CD4-positive, alpha-beta T cell treated with Interleukin-15 for 4 hours (primary cell): ENCODE data around the gene KLHDC7B.
A peak's percentile ranks its signal among the peaks of the same experiment; 100 is the strongest.

Experiments used
- DNase-seq: peaks from one replicate; pipeline ENCODE4 v3.0.0-alpha.2; 2020; ENCODE audit warnings: low spot score

The KLHDC7B gene

GRCh38 chr22:50548040-50548920 is 2.6 kb downstream of the KLHDC7B start:
- peak; percentile 57 for DNase-seq

DNA sequence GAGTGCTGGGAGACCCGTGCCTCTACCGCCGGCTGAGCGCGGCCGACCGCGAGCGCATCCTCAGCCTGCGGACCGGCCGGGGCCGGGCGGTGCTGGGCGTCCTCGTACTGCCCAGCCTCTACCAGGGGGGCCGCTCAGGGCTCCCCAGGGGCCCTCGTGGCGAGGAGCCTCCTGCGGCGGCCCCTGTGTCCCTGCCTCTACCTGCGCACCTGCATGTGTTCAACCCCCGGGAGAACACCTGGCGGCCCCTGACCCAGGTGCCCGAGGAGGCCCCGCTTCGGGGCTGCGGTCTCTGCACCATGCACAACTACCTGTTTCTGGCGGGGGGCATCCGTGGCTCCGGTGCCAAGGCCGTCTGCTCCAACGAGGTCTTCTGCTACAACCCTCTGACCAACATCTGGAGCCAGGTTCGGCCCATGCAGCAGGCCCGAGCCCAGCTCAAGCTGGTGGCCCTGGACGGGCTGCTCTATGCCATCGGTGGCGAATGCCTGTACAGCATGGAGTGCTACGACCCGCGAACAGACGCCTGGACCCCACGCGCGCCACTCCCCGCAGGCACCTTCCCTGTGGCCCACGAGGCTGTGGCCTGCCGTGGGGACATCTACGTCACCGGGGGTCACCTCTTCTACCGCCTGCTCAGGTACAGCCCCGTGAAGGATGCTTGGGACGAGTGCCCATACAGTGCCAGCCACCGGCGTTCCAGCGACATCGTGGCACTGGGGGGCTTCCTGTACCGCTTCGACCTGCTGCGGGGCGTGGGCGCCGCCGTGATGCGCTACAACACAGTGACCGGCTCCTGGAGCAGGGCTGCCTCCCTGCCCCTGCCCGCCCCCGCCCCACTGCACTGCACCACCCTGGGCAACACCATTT is 3.5 kb downstream of the KLHDC7B start:
- DNase-seq: no peak

DNA sequence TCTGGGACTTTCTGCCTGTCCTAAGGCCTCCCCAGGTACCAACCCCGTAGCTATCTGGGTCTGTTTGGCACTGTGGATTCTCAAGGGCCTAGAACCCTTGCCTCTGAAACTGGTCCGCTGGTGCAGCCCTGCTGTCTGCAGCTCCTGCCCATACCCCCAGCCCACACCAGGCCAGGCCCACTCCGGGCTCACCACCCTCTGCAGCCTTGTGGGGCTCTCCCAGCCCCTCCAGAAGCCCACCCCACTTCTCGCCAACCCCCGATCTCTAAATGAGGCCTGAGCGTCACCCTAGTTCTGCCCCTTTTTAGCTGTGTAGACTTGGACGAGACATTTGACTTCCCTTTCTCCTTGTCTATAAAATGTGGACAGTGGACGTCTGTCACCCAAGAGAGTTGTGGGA is 4.7 kb downstream of the KLHDC7B start:
- no peak for DNase-seq

DNA sequence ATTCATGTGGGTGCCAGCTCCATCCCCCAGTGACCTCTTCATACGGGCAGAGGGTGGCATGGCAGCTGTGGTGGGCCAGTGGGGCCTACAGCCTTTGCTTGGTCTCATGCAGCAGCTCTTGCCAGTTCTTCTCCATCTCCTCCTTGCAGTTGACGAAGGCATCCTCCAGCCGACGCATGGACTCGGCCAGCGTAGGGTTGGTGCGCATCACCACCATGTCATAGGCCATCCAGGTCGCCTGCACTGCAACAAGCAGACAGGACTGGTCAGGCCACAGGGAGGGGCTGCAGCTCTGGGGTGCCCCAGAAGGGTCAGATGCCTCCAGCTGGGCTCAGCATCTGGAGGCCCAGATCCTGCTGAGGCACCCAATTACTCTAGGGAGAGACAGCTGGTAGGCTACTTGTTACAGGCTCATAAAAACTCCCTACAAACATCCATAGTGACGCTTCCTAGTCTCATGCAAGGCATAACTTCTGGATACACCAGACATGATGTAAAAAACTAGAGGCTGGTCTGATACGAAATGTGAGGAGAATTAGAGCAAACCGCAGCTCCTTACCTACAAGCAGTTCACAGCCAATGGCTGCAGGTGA is 5.6 kb downstream of the KLHDC7B start:
- DNase-seq: no peak

GRCh38 chr22:50553310-50553709 is 7.6 kb downstream of the KLHDC7B start:
- DNase-seq: no peak

DNA sequence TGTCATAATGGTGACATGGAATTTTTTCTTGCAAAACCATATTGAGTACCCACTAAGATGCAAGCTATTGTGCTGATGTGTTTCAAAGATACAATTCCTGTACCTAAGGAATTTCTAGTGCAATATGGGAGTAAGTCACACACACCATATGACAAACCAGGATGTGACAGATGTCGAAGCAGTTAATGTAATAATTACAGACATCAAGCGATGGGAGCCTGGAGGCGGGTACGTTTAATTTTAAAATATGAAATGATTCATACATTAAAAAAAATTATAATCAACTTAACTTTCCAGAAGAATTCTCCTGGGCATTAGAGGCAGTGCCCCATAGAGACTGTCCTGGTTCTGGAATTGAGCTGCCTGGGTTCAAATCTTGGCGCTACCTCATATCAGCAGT is 11.0 kb downstream of the KLHDC7B start:
- DNase-seq: no peak

GRCh38 chr22:50560034-50560433 is 14.3 kb downstream of the KLHDC7B start:
- DNase-seq: no peak

DNA sequence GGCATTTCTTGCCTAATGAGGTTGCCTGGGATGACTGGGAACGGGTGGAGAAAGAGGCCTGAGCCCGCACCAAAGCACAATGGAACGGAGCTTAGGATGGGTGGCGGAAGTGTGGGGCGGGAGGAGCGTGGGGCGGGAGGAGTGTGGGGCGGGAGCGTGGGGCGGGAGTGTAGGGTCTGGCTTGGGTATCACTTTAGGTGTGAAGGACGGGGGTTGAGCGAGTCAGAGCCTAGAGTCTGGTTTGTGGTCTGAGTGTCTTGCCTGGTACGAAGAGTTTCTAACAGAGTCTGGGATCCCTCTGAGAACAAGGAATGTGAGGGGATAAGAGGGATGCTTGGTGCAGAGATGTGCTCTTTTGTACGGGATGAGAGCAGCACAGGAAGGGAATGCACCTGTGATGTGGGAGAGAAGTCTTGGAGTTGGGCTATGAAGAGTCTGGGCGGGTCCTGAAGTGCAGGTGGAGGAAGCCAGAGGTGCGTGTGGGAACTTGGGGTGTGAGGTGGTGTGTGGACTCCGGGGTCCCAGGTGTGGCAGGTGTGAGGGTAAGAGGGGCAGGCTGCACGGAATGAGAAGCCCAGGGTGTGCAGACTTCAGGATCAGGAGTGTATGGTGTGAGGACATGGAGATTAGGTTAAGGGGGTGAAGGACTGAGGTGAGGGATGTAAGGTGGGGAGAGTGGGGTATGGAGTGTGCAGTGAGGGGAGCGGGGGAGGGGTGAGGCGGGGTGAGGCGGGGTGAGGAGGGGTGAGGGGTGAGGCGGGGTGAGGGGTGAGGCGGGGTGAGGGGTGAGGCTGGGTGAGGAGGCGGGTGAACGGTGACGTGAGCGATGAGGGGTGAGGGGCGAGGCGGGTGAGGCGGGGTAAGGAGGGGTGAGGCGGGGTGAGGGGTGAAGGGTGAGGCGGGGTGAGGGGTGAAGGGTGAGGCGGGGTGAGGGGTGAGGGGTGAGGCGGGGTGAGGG is 16.0 kb downstream of the KLHDC7B start:
- DNase-seq: no peak

DNA sequence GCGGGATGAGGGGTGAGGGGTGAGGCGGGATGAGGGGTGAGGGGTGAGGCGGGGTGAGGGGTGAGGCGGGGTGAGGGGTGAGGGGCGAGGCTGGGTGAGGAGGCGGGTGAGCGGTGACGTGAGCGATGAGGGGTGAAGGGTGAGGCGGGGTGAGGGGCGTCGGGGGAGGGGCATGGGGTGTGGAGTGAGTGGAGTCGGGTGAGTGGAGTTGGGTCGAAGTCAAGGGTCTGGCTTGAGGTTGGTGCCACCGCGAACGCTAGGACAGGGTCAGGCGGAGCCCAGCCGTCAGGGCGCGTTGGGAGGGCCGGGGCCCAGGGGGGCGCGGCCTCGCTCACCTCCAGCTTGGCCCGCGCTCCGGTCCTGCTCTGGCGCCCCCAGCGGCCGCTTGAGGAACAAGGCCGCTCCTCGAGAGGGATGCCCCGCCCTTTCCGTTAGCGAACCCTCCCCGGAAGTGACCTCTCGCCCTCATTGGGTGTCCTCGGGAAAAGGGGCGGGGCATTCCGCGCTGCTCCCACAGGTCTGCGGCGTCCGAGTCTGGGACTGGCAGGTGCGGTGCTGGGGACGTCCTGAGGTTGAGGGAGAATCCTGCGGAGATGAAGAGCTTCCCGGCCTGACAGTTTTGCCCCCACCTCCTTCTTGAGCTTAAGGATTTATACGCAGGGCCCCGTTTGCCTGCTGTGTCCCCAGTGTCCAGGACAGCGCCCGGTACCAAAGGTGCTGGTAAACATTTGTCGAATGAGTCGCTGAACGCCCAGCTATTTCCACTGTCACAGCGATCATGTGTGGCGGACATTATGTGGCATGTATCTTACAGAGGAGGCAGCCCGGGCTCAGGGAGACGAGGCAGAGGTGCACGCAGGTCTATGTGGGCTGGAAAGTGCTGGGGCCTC is 17.1 kb downstream of the KLHDC7B start, which contains the start of gene SYCE3:
Gene SYCE3, minus strand, starts transcription at position 397 of the 890 bp plus-strand sequence. CDS start 6,514 bp downstream, outside the sequence.
- peak; percentile 97 for DNase-seq

DNA sequence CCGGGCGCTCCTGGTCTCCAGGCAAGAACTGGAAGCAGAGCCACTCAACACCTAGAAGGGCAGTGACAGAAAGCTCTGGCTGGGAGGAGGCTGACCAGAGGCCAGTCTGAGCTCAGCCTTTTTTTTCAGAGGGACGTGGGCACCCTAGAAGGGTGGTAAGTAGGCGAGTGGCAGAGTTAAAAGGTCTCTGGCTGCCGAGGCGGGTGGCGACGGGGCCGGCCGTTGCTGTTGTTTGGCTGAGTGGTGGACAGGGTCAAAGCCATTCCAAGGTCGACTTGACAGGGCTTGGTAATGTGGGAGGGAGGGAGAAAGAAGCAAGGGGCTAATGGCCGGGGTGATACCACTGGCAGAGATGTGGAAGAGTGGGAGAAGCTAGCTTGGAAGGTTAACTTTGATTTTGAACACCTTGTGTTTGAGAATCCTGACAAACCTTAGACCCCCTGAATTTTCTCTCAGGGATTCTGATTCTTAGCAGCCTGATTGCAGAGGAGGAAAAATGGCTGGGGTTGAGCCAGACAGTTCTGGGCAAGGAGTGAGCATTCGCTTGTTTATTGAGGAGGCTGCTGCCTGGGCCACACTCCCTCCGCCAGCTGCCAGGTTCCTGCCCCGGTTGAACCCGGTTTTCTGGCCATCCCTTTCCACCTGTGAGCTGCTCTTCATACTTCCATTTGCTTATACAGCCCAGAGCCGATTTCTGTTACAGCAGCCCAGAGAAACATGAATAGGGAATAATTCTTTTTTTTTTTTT is 17.9 kb downstream of the KLHDC7B start:
- no peak for DNase-seq

- DNase-seq: no peak
These were observed 18.6 kb downstream of the KLHDC7B start for GRCh38 chr22:50564289-50564688.

- no peak for DNase-seq
These were observed 22.1 kb downstream of the KLHDC7B start for GRCh38 chr22:50567721-50568252.

- no peak for DNase-seq
These were observed 22.9 kb downstream of the KLHDC7B start for GRCh38 chr22:50568626-50569025.

DNA sequence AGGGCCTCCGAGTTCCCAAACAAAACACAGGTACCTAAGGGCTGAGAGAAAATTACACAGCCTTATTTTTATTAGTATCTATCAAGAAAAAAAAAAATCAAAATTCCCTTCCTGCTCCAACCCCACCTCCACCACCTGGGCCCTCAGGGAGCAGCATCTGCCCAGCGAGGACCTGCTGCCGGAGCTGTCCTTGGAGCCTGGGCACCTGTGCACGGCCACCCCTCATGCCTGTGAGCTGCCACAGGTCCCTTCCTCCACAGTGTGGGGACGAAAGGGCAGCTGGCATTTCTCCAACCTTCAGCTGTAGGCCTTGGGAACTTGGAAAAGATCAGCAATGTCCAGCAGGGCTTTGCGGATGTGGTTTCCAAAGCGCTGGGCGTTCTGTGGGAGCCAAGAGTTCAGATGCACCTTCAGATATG is 23.4 kb downstream of the KLHDC7B start:
- DNase-seq: no peak

- DNase-seq: no peak
These were observed 24.3 kb downstream of the KLHDC7B start for GRCh38 chr22:50569896-50570535.

DNA sequence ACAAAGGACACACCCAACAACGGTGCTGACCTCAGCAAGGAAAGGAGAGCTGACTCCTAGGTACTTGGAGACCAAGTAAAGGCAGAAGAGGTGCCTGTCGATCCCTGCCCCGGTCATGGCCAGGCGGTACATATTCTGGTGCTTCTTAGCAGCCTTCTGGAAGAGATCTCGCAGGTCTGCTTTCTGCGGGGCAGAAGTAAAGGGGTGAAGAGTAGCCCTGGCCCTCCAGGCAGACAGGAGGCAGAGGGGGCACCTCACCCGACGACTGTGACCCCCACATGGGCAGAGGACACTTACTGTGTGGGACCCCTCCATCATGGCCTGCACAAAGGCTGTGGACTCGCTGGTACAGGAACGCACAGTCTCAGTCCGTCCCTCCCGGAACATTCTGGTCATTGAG is 25.2 kb downstream of the KLHDC7B start:
- DNase-seq: no peak

DNA sequence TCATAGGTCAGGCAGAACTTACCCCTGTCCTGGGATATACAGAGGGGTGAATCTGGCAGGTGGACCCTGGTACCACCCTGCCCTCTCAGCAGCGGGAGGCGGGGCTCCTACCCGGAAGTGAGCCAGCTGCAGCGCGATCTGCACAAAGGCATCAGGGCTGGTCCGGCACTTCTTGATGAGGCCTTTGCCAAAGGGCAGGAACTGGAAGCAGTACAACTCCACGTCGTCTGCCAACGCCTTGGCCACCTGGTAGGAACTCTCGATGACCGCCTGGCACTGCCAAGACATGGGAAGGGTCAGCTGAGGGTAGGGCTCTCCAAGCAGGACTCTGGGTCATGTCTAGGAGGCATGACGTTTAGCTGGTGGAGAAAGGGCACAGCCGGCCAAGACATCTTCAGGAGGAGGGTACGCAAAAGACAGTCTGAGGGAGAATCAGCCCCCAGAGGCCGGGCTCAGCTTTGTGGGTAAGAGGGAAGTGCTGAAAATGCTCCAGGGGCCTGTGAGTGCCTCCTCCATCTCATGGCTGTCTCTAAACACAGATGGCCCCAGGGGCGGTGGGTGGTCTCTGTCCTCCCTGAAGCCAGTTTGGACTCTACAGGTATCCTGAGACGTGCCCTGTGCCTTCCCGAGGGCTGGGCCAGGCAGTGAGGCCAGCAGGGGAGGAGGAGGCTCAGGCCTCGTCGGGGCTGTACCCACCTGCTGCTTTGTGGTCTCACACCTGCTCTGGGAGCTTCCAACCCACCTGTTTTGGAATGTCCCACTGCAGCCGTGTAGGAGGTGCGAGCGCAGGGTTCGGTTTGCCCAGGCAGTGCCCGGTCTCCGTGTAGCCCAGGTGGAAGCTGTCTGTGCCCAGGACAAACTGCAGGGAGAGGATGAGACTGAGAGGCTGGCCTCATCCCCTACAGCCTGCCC is 25.8 kb downstream of the KLHDC7B start:
- no peak for DNase-seq

GRCh38 chr22:50572965-50573364 is 27.3 kb downstream of the KLHDC7B start:
- no peak for DNase-seq
